HEK293T (cell line): ENCODE measurements around the gene GRIA4.

Source experiments
- ARNT ChIP-seq: fragments of 450-650 bp; IDR thresholded peaks from 2 replicates; pipeline ENCODE4 v1.6.1; 2017; ENCODE audit warnings: mild to moderate bottlenecking
- BHLHE40 ChIP-seq: fragments of 450-650 bp; IDR thresholded peaks from 2 replicates; pipeline ENCODE4 v1.6.1; 2016; ENCODE audit warnings: mild to moderate bottlenecking, moderate library complexity, borderline replicate concordance
- ELF4 ChIP-seq: fragments of 450-650 bp; IDR thresholded peaks from 2 replicates; pipeline ENCODE4 v1.6.1; 2017; ENCODE audit warnings: antibody characterized with exemption
- LEF1 ChIP-seq: fragments of 450-650 bp; IDR thresholded peaks from 2 replicates; pipeline ENCODE4 v1.6.1; 2017; ENCODE audit warnings: mild to moderate bottlenecking, borderline replicate concordance
- NFRKB ChIP-seq: fragments of 450-650 bp; IDR thresholded peaks from 2 replicates; pipeline ENCODE4 v1.6.1; 2016; ENCODE audit warnings: mild to moderate bottlenecking, moderate library complexity
- PKNOX1 ChIP-seq: fragments of 450-650 bp; IDR thresholded peaks from 2 replicates; pipeline ENCODE4 v1.6.1; 2016
- SP1 ChIP-seq: fragments of 450-650 bp; IDR thresholded peaks from 2 replicates; pipeline ENCODE4 v1.6.1; 2017
- SUZ12 ChIP-seq: fragments of 450-650 bp; IDR thresholded peaks from 2 replicates; pipeline ENCODE4 v1.6.1; 2016; ENCODE audit warnings: mild to moderate bottlenecking
- ZNF384 ChIP-seq: fragments of 450-650 bp; IDR thresholded peaks from 2 replicates; pipeline ENCODE4 v1.6.1; 2016

- TF ChIP-seq NFRKB (no peak), ELF4 (no peak), LEF1 (no peak), BHLHE40 (no peak), SUZ12 (no peak), ZNF384 (no peak), PKNOX1 (no peak), ARNT (no peak), SP1 (no peak)
Observed at GRCh38 chr11:105741488-105742020, 131.7 kb downstream of the GRIA4 start.
